Measurements from ENCODE around the gene UBC. TPM values are rescaled to one million over a fixed set of nuclear protein-coding genes. Genes with fewer than 3 reads are reported as not detected.

Gene UBC
- total and polyA plus RNA-seq, 2 experiments from 2014 or later = 1,267 to 1,410 TPM

DNA sequence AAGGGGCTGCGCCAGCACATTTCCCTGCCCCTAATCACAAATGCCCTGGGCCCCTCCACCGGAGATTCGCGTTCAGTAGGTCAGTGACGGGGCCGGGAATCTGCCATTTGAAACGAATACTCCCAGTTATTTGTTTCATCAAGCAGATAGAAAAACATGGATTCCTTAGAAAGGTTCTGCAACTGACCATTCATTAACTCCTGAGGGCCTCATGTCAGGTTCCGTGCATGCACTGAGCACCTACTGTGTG lies 25.6 kb upstream of the UBC start:
- no peak for DNase-seq (ENCODE audit: low spot score)
- TF ChIP-seq EZH2phosphoT487 (IDR thresholded peaks at IDR 0.05; ENCODE audit: low read depth, severe bottlenecking, unreplicated experiment) = no peak
- TF ChIP-seq, protein P1, sequence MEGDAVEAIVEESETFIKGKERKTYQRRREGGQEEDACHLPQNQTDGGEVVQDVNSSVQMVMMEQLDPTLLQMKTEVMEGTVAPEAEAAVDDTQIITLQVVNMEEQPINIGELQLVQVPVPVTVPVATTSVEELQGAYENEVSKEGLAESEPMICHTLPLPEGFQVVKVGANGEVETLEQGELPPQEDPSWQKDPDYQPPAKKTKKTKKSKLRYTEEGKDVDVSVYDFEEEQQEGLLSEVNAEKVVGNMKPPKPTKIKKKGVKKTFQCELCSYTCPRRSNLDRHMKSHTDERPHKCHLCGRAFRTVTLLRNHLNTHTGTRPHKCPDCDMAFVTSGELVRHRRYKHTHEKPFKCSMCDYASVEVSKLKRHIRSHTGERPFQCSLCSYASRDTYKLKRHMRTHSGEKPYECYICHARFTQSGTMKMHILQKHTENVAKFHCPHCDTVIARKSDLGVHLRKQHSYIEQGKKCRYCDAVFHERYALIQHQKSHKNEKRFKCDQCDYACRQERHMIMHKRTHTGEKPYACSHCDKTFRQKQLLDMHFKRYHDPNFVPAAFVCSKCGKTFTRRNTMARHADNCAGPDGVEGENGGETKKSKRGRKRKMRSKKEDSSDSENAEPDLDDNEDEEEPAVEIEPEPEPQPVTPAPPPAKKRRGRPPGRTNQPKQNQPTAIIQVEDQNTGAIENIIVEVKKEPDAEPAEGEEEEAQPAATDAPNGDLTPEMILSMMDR (IDR thresholded peaks at IDR 0.05; ENCODE audit: poor library complexity) = no peak
- peak overlapping the region; percentile 83 for H3K4me2 ChIP-seq
- peak overlapping the region; percentile 10 for H3K4me3 ChIP-seq
- H3K4me1 ChIP-seq (ENCODE audit: insufficient read depth) = peaks cover 14% of the 10 kb centered on the region
- peak overlapping the region; percentile 92 for H3K27ac ChIP-seq
- no peaks in the 10 kb centered on the region for H3K27me3 ChIP-seq
- H3K9me3 ChIP-seq (ENCODE audit: low read depth) = no peaks in the 10 kb centered on the region
- no peaks in the 10 kb centered on the region for H3K36me3 ChIP-seq (replicated peaks; ENCODE audit: insufficient read depth, low read depth)
- H3K79me2 ChIP-seq = no peaks in the 10 kb centered on the region
- peak overlapping the region; percentile 49 for H2AFZ ChIP-seq
- H3K9me2 ChIP-seq (replicated peaks; ENCODE audit: insufficient read depth) = no peaks in the 10 kb centered on the region
- 0% methylated on average over 8 of the region's 8 CpGs for WGBS (ENCODE audit: low lambda C conversion rate, missing lambda C conversion rate)
- no peaks in the 10 kb centered on the region for H4K20me1 ChIP-seq (ENCODE audit: insufficient read depth, poor library complexity, severe bottlenecking)

DNA sequence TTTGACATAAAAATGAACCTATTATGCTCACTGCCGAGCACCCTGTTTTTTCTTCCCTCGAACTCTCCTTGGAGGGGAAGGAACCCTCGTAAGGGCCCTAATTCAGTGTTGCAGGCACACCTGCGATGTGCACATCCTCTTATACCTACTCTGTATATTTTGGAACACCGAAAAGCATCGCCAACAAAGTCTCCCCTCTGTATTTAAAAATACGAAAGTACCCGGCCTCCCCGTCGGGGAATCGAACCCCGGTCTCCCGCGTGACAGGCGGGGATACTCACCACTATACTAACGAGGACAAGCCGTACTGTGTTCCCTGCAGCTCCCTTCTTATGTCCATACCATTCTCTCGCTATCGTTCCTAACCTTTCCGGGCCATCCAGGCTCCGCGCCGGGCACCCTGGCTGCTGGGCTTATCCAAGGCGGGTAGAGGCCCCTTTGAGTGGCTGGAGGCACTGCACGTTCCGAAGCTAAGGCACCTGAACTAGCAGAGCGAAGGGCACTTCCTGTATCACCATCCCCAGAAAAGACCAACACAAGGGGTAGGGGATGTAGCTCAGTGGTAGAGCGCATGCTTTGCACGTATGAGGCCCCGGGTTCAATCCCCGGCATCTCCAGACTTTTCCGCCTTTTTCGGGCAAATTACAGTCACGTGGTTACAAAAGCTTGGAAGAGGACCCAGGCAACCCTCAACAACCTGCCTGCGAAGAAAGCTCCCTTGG lies 25.1 kb upstream of the UBC start:
- Histone ChIP-seq H3K4me1 (ENCODE audit: insufficient read depth) (peaks cover 14% of the 10 kb centered on the region), H2AFZ (peak overlapping the region; percentile 10), H3K4me3 (peak overlapping the region; percentile 43), H4K20me1 (ENCODE audit: insufficient read depth, poor library complexity, severe bottlenecking) (no peaks in the 10 kb centered on the region), H3K9me3 (ENCODE audit: low read depth) (no peaks in the 10 kb centered on the region), H3K79me2 (no peaks in the 10 kb centered on the region), H3K27me3 (no peaks in the 10 kb centered on the region), H3K9me2 (replicated peaks; ENCODE audit: insufficient read depth) (no peaks in the 10 kb centered on the region), H3K27ac (peak overlapping the region; percentile 92), H3K36me3 (replicated peaks; ENCODE audit: insufficient read depth, low read depth) (no peaks in the 10 kb centered on the region), H3K4me2 (peak overlapping the region; percentile 83)
- TF ChIP-seq, protein P1 (IDR thresholded peaks at IDR 0.05; ENCODE audit: poor library complexity) = no peak
- TF ChIP-seq EZH2 (IDR thresholded peaks at IDR 0.05; ENCODE audit: borderline replicate concordance) = no peak
- TF ChIP-seq EZH2phosphoT487 (IDR thresholded peaks at IDR 0.05; ENCODE audit: low read depth, severe bottlenecking, unreplicated experiment) = no peak
- under 1% methylated on average over 35 of the region's 35 CpGs for WGBS (ENCODE audit: low lambda C conversion rate, missing lambda C conversion rate)
- DNase-seq (ENCODE audit: low spot score) = peak; percentile 93

- Histone ChIP-seq H3K27me3 (no peaks in the 10 kb centered on the region), H3K9me3 (ENCODE audit: low read depth) (no peaks in the 10 kb centered on the region), H4K20me1 (ENCODE audit: insufficient read depth, poor library complexity, severe bottlenecking) (no peaks in the 10 kb centered on the region), H3K79me2 (no peaks in the 10 kb centered on the region), H3K4me1 (ENCODE audit: insufficient read depth) (peaks cover 14% of the 10 kb centered on the region), H3K4me2 (peak overlapping the region; percentile 83), H3K27ac (peak overlapping the region; percentile 92), H3K4me3 (peak overlapping the region; percentile 37), H2AFZ (peak overlapping the region; percentile 10), H3K36me3 (replicated peaks; ENCODE audit: insufficient read depth, low read depth) (no peaks in the 10 kb centered on the region), H3K9me2 (replicated peaks; ENCODE audit: insufficient read depth) (no peaks in the 10 kb centered on the region)
- peak; percentile 91 for DNase-seq (ENCODE audit: low spot score)
- TF ChIP-seq, protein P1 (IDR thresholded peaks at IDR 0.05; ENCODE audit: poor library complexity) = peak; percentile 59
- no peak for TF ChIP-seq EZH2 (IDR thresholded peaks at IDR 0.05; ENCODE audit: borderline replicate concordance)
- under 1% methylated on average over 14 of the region's 14 CpGs for WGBS (ENCODE audit: low lambda C conversion rate, missing lambda C conversion rate)
These were observed 24.6 kb upstream of the UBC start for GRCh38 chr12:124939079-124939420.

DNA sequence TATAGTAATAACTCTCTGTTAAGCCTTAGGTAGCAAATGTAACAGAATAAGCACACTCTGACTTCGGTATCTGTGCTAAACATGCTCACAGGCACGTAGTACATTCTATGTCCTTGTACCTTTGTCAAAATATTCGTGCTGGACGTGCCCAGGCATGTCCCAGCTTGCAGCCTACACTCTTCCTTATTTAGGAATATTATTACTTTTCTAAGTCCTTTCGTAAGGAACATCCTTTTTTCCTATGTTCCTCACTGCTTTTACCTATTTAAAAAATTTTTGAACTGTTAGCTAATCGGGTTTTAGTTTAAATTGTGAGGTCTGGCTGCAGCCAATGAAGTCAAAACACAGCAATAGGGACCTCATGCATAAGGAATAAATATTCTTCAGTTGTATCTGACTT lies 24.1 kb upstream of the UBC start:
- 28% methylated on average over 6 of the region's 6 CpGs for WGBS (ENCODE audit: low lambda C conversion rate, missing lambda C conversion rate)
- peaks cover 14% of the 10 kb centered on the region for H3K4me1 ChIP-seq (ENCODE audit: insufficient read depth)
- no peaks in the 10 kb centered on the region for H3K27me3 ChIP-seq
- no peaks in the 10 kb centered on the region for H3K79me2 ChIP-seq
- peak overlapping the region; percentile 37 for H3K4me3 ChIP-seq
- H3K9me2 ChIP-seq (replicated peaks; ENCODE audit: insufficient read depth) = no peaks in the 10 kb centered on the region
- H3K36me3 ChIP-seq (replicated peaks; ENCODE audit: insufficient read depth, low read depth) = no peaks in the 10 kb centered on the region
- peak overlapping the region; percentile 83 for H3K4me2 ChIP-seq
- H4K20me1 ChIP-seq (ENCODE audit: insufficient read depth, poor library complexity, severe bottlenecking) = no peaks in the 10 kb centered on the region
- H3K27ac ChIP-seq = peak overlapping the region; percentile 92
- TF ChIP-seq, protein P1 (IDR thresholded peaks at IDR 0.05; ENCODE audit: poor library complexity) = no peak
- no peak for TF ChIP-seq EZH2phosphoT487 (IDR thresholded peaks at IDR 0.05; ENCODE audit: low read depth, severe bottlenecking, unreplicated experiment)
- TF ChIP-seq EZH2 (IDR thresholded peaks at IDR 0.05; ENCODE audit: borderline replicate concordance) = no peak
- H3K9me3 ChIP-seq (ENCODE audit: low read depth) = no peaks in the 10 kb centered on the region
- DNase-seq (ENCODE audit: low spot score) = peak; percentile 34
- peak overlapping the region; percentile 10 for H2AFZ ChIP-seq

All from hepatocyte (in vitro differentiated cells).